ENCODE measurements around the gene KIAA1191.

DNA sequence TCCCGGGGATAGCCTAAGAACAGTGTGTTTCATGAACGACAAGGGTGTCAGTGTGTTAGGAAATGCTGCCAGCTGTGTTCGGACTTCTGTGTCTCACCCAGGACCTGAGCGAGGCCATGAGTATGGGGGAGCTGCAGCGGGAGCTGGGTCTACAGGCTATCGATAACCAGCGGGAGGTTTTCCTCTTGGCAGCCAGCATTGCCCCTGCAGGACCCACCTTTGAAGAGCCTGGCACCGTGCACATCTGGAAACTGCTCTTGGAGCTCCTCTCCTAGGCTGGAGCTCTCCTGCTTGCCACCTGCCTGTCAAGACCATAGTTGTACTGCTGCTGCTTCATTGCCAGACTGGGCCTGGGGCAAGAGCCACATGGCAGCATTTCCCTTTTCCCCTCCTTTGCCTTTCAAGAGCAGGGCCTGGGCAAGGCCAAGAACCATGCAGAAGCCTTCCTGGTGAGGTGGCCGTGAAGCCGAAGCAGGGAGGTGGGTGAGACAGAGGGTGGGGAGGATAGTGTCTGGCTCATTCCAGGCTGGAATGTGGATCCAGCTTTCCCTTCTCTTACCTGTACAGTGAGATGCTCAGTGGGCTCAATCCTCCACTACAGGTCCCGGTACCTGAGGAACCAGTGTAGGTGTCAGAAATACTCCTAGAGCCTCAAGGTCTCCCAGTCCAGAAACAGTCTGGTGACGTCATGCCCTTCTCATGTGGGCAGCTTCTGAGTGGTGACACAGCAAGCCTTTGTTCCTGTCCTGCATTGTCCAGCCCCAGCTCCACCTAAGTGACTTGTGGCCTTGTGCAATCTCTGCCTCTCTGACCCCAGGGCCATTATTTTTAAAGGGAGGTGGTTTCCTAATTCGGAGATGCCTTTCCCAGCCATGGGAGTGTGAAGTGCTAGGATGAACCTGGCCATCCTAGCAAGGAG is 10.3 kb upstream of the KIAA1191 start:
- TF ChIP-seq POLR2AphosphoS5 (IDR thresholded peaks at IDR 0.05) = no peak
- TF ChIP-seq, protein P1, sequence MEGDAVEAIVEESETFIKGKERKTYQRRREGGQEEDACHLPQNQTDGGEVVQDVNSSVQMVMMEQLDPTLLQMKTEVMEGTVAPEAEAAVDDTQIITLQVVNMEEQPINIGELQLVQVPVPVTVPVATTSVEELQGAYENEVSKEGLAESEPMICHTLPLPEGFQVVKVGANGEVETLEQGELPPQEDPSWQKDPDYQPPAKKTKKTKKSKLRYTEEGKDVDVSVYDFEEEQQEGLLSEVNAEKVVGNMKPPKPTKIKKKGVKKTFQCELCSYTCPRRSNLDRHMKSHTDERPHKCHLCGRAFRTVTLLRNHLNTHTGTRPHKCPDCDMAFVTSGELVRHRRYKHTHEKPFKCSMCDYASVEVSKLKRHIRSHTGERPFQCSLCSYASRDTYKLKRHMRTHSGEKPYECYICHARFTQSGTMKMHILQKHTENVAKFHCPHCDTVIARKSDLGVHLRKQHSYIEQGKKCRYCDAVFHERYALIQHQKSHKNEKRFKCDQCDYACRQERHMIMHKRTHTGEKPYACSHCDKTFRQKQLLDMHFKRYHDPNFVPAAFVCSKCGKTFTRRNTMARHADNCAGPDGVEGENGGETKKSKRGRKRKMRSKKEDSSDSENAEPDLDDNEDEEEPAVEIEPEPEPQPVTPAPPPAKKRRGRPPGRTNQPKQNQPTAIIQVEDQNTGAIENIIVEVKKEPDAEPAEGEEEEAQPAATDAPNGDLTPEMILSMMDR (IDR thresholded peaks at IDR 0.05) = no peak

Data from breast epithelium (tissue), 3 donors.